Raji (cell line): ENCODE results near the gene PCF11.

Experiments
- POLR2A ChIP-seq: IDR thresholded peaks from 2 replicates; pipeline ENCODE4 v1.6.1; 2011; ENCODE audit warnings: low read depth, low read length, control low read depth; ENCODE audit not compliant: insufficient read depth

PCF11 gene

DNA sequence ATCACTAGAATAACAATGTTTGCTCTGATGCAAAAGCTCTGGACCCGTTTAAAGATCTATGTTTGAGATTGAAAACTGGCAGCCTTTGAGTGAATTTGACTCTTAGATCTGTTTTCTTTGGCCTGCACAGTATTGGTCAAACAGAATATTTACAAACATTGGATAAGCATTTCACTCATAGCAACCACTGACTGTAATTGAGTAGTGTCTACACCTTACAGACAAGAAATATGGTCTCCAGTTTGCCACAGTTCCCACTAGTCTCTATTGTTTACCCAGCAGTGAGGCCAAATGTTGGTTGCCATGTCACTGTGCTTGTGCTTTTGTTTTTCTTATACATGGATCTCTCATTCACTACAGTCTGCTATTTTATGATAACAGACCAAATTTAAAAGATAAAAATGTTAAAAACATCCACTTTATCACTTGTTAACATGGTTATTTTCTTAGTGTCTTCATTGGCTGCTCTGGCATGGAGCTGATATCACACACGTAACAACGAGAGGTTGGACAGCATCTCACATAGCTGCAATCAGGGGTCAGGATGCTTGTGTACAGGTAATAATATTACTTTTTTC lies 48.8 kb downstream of the PCF11 start:
- no peak for TF ChIP-seq POLR2A

DNA sequence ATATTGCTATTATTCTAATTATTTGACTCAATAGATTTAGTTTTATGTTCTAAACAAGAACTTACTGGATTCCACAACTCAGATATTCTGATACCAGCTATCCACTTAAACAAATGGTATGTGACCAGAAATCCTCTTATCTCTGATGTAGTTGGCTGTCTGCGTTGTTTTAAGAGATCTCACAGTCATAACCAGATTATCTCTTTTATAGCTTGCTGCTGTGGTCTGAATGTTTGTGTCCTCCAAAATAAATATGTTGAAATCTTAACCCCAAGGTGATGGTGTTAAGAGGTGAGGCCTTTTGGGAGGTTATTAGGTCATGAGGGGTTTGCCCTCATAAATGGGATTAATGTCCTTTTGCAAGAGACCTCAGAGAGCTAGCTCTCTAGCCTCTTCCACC lies 49.3 kb downstream of the PCF11 start:
- no peak for TF ChIP-seq POLR2A

DNA sequence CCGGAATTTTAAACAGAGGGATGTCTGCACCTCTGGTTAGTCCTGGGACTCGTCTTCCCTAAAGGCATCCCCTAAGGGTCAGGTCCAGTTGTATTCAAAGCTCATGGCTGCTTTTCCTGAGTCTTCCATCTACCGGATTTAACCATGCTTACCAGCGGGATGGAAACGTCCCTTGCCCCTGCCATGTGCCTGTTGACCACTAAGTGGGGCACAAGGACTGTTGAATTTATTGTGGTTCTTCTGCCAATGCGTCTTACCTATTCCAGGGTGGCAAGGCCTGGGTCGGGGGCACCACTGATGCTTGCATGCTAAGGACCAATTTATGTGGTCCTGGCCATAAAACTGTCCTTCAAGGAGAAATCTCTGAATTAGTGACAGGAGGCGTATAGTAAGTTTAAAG lies 62.2 kb downstream of the PCF11 start:
- TF ChIP-seq POLR2A, result no peak

DNA sequence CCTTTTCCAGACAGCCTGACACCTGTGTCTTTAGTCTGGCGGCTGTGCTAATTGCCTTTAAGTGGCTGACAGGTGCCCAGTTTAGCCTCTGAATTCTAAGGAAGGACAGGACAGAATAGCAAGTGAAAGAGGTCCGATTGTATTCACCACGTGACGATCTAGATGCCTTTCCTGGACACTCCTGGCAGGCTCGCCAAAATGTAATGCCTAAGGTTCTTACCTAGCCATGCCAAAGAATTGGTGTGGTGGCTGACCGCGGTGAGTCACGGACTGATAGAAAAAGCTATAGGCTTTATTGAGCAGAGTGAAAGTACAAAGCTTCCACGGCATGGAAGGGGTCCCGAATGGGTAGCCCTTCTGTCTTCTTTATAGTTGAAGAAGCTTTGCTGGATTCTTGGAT lies 63.3 kb downstream of the PCF11 start:
- no peak for TF ChIP-seq POLR2A

DNA sequence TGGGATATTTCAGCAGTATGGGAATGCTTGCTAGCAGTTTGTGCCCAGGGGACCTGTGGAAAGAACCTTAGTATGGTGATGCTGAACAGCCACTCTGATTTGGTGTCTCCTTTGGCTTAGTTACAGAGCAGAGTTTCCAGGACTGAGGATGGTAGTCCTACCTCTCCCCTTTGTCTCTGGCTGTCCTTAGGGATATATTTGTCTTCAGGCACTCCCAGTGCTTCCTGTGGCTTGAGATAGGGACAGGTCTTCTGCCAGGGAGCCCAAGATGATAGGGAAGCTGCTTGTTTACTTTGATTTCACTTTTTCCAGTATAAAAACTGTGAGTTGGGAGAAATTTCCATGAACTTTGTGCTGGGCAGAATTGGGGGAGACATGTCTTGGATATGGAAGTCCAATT lies 64.8 kb downstream of the PCF11 start:
- TF ChIP-seq POLR2A, result no peak

DNA sequence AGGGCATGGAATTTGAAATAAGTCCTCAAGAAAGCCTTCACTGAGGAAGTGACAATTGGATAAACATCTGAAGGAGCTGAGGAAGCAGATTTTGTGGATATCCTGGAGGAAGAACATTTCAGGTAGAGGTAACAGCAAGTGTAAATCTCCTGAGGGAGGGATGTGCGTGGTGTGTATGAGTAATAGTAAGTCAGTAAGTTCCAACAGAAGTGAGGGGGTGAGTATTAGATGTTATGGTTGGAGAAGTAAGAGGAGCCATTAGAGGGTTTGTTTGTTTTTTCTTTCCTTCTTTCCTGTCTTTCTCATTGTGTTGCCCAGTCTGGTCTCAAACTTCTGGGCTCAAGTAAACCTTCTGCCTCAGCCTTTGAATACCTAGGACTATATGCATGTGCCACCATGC lies 65.6 kb downstream of the PCF11 start:
- no peak for TF ChIP-seq POLR2A

DNA sequence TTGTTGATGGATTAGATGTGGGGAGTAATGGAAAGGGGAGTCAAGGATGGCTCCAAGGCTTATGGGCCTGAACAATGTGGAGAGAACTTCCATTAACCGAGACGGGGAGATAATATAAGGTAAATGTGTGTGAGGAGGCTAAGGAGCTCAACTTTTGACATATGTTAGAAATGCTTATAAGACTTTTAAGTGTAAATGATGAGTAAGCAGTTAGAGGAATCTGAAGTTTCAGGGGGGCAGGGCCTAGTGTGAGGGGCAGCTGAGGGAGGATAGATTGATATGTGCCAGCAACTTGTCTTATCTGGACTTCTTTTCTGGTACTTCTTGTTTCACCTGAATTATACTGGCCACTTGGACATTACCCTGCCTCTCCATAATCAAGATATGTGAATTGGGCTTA lies 66.5 kb downstream of the PCF11 start:
- no peak for TF ChIP-seq POLR2A

DNA sequence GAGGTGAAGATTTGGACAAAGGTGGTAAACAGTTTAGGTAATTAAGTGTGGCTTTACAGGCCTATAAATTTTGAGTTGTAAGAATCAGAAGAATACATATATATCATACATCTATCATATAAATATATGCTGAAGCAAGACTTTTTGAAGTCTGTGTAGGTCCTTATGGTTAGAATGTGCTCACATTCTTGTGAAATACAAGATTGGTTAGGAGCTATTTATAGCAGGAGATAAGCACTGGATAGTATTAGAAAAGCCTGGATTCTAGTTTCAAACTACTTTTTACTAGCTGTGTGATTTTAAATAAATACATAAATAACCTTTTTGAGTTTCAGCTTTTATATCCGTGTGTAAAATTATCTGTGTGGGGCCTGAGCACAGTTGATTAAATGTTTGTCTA lies 78.9 kb downstream of the PCF11 start:
- no peak for TF ChIP-seq POLR2A
